MM.1S (cell line): ENCODE data around the gene RHOU.

Experiments
- DNase-seq: peaks from one replicate; pipeline ENCODE4 v3.0.0-alpha.2; 2015
- H2AFZ ChIP-seq: fragments of 300-600 bp; sonication (generic); 2 replicates; pipeline ENCODE4 v1.6.0; 2016; ENCODE audit warnings: antibody characterized with exemption, low read length
- H3F3A ChIP-seq: fragments of 300-600 bp; sonication (generic); 2 replicates; pipeline ENCODE4 v1.6.1; 2016; ENCODE audit warnings: mild to moderate bottlenecking, antibody characterized with exemption, low read length, moderate library complexity, mixed read lengths; ENCODE audit not compliant: insufficient read depth
- H3K27ac ChIP-seq: fragments of 300-600 bp; sonication (generic); 2 replicates; pipeline ENCODE4 v1.5.1; 2016; ENCODE audit warnings: mild to moderate bottlenecking, low read length
- H3K27me3 ChIP-seq: fragments of 300-600 bp; sonication (generic); replicated peaks from 2 replicates; pipeline ENCODE4 v1.6.0; 2016; ENCODE audit warnings: low read length; ENCODE audit not compliant: insufficient read depth
- H3K36me3 ChIP-seq: fragments of 300-600 bp; sonication (generic); replicated peaks from 2 replicates; pipeline ENCODE4 v1.6.1; 2016; ENCODE audit warnings: mild to moderate bottlenecking, low read length, mixed read lengths; ENCODE audit not compliant: insufficient read depth
- H3K4me1 ChIP-seq: fragments of 300-600 bp; sonication (generic); 2 replicates; pipeline ENCODE4 v1.6.1; 2016; ENCODE audit warnings: low read length, mixed read lengths
- H3K4me2 ChIP-seq: fragments of 300-600 bp; sonication (generic); 2 replicates; pipeline ENCODE4 v1.6.0; 2016; ENCODE audit warnings: low read depth, low read length
- H3K4me3 ChIP-seq: fragments of 300-600 bp; sonication (generic); 2 replicates; pipeline ENCODE4 v1.5.1; 2016; ENCODE audit warnings: low read length, mixed read lengths
- H3K79me2 ChIP-seq: fragments of 300-600 bp; sonication (generic); 2 replicates; pipeline ENCODE4 v1.6.1; 2016; ENCODE audit warnings: mixed run types, low read length, mixed read lengths
- H3K9ac ChIP-seq: fragments of 300-600 bp; sonication (generic); 2 replicates; pipeline ENCODE4 v1.6.1; 2016; ENCODE audit warnings: low read length, mixed read lengths
- H3K9me2 ChIP-seq: fragments of 300-600 bp; sonication (generic); replicated peaks from 2 replicates; pipeline ENCODE4 v1.6.1; 2016; ENCODE audit warnings: mild to moderate bottlenecking, low read length, mixed read lengths; ENCODE audit not compliant: insufficient read depth
- H3K9me3 ChIP-seq: fragments of 300-600 bp; sonication (generic); replicated peaks from 2 replicates; pipeline ENCODE4 v1.6.1; 2016; ENCODE audit warnings: mild to moderate bottlenecking, low read length, mixed read lengths; ENCODE audit not compliant: insufficient read depth
- H4K20me1 ChIP-seq: fragments of 300-600 bp; sonication (generic); 2 replicates; pipeline ENCODE4 v1.6.1; 2016; ENCODE audit warnings: mild to moderate bottlenecking, low read length, moderate library complexity, mixed read lengths; ENCODE audit not compliant: insufficient read depth
- EZH2 ChIP-seq: fragments of 300-600 bp; sonication (generic); optimal IDR thresholded peaks from 2 replicates; pipeline ENCODE3; 2017; ENCODE audit warnings: low read depth, mild to moderate bottlenecking, antibody characterized with exemption, low read length, mixed read lengths
- EZH2phosphoT487 ChIP-seq: fragments of 300-600 bp; sonication (generic); IDR thresholded peaks from 2 replicates; pipeline ENCODE4 v1.6.1; 2018; ENCODE audit warnings: antibody characterized with exemption, low read length
- TF ChIP-seq, protein P1 (sequence below): fragments of 300-600 bp; sonication (generic); IDR thresholded peaks from 2 replicates; pipeline ENCODE4 v1.5.1; 2016; ENCODE audit warnings: antibody characterized with exemption, low read length, mixed read lengths

The RHOU gene

GRCh38 chr1:228737601-228738041 lies 2.3 kb downstream of the RHOU start:
- Histone ChIP-seq H3K27me3 (no peaks in the 10 kb centered on the region), H3K4me3 (no peak overlapping the region)

DNA sequence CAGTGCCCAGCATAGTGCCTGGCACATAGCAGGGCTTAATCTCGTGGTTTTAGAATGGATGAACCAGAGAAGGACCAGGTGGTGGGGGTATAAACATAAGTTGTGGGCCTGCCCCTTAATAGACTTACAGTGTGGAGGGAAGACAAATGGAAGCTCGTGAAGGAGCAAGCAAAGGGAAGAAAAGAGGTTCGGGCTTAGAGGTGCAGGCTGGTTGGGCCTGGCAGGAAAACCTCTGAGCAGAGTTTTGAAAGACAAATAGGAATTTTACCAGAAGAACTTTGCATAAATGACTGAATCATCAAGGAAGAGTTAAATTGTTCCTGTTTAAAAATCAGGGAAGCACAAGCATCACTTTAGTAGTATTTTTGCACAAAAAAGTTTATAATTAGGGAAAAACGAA lies 4.5 kb downstream of the RHOU start:
- Histone ChIP-seq H3K79me2 (no peaks in the 10 kb centered on the region), H3K4me3 (no peak overlapping the region), H3K4me2 (no peak overlapping the region), H2AFZ (no peak overlapping the region), H3K9me3 (no peaks in the 10 kb centered on the region), H3K4me1 (peaks cover 9% of the 10 kb centered on the region; the same call in 1 of the 2 replicates), H3K9ac (no peak overlapping the region), H3K27ac (no peak overlapping the region), H4K20me1 (no peaks in the 10 kb centered on the region), H3F3A (0 out of 2 replicates have a peak, but pooled peaks cover 5% of the 10 kb centered on the region), H3K9me2 (no peaks in the 10 kb centered on the region), H3K36me3 (no peaks in the 10 kb centered on the region), H3K27me3 (no peaks in the 10 kb centered on the region)
- no peak for DNase-seq
- no peak for TF ChIP-seq EZH2phosphoT487
- TF ChIP-seq, protein P1, sequence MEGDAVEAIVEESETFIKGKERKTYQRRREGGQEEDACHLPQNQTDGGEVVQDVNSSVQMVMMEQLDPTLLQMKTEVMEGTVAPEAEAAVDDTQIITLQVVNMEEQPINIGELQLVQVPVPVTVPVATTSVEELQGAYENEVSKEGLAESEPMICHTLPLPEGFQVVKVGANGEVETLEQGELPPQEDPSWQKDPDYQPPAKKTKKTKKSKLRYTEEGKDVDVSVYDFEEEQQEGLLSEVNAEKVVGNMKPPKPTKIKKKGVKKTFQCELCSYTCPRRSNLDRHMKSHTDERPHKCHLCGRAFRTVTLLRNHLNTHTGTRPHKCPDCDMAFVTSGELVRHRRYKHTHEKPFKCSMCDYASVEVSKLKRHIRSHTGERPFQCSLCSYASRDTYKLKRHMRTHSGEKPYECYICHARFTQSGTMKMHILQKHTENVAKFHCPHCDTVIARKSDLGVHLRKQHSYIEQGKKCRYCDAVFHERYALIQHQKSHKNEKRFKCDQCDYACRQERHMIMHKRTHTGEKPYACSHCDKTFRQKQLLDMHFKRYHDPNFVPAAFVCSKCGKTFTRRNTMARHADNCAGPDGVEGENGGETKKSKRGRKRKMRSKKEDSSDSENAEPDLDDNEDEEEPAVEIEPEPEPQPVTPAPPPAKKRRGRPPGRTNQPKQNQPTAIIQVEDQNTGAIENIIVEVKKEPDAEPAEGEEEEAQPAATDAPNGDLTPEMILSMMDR = no peak
- TF ChIP-seq EZH2 = no peak

More at GRCh38 chr1:228737601-228738041, 2.3 kb downstream of the RHOU start:
- DNase-seq = no peak
- H3K9me3 ChIP-seq = no peaks in the 10 kb centered on the region
- no peaks in the 10 kb centered on the region for H3K36me3 ChIP-seq
- no peaks in the 10 kb centered on the region for H3K4me1 ChIP-seq
- no peak overlapping the region for H2AFZ ChIP-seq
- H3K79me2 ChIP-seq = no peaks in the 10 kb centered on the region
- H4K20me1 ChIP-seq = no peaks in the 10 kb centered on the region
- no peak overlapping the region for H3K9ac ChIP-seq
- H3K27ac ChIP-seq = no peak overlapping the region
- H3F3A ChIP-seq = no peaks in the 10 kb centered on the region
- H3K4me2 ChIP-seq = no peak overlapping the region
- TF ChIP-seq, protein P1 = no peak
- TF ChIP-seq EZH2 = no peak
- no peak for TF ChIP-seq EZH2phosphoT487
- H3K9me2 ChIP-seq = no peaks in the 10 kb centered on the region

DNA sequence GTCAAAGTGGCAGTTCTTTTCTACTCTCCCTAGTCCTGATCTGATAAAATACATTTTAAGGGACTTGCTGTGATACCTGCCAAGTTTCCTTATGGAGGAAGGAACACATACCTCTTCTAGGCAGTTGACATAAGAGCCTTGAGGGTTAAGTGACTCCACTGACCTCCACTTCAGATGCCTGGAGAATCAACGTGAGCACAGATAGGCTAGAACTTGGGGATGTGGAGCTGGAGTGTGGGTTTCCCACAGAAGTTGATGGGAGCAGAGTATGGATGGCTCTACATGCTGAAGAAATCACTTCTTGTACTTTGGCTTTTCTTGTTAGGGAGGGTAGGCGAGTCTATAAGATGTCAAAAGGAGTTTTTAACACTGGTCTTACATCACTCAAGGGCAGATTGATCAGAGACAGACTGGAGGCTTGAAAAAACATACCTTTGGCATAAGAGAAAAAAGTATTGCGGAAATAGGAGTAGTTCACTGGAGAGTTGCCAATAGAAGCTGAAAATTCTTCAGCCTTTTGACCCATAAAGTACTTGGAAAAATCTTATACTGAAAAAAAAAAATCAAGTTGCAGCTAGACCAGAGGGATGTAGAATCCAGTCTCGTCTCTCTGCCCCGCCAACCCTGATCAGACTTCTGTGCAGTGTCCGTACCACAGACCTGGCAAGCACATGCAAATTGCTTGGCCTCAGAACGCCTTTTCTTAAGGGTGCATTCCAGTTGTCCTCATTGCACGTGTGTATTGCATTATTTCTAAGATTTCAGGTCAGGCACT lies 5.5 kb downstream of the RHOU start:
- TF ChIP-seq, protein P1 = no peak
- no peak for TF ChIP-seq EZH2phosphoT487
- no peak for TF ChIP-seq EZH2
- Histone ChIP-seq H3K36me3 (no peaks in the 10 kb centered on the region), H4K20me1 (no peaks in the 10 kb centered on the region), H3K4me2 (no peak overlapping the region), H3K27ac (no peak overlapping the region), H3K79me2 (no peaks in the 10 kb centered on the region), H3K9ac (no peak overlapping the region), H3K4me1 (peaks cover 13% of the 10 kb centered on the region; the same call in 1 of the 2 replicates), H3K27me3 (no peaks in the 10 kb centered on the region), H3K4me3 (no peak overlapping the region), H2AFZ (no peak overlapping the region), H3K9me2 (no peaks in the 10 kb centered on the region), H3F3A (0 out of 2 replicates have a peak, but pooled peaks cover 5% of the 10 kb centered on the region), H3K9me3 (no peaks in the 10 kb centered on the region)
- no peak for DNase-seq
